GM19468 (cell line): ENCODE measurements around the gene MOB3B.
"Not testable (repeated sequence)": the region's sequence is repeated elsewhere in the genome, so short reads cannot be mapped to it uniquely, and the experiment has no call there.

Experiments used
- ATAC-seq: cut with Tn5 transposase; IDR thresholded peaks from one replicate; pipeline ENCODE4 v1.9.1; 2021; ENCODE audit warnings: mild to moderate bottlenecking, moderate library complexity, moderate number of reproducible peaks; ENCODE audit not compliant: unreplicated experiment; ENCODE audit errors: extremely low read depth

The MOB3B gene

DNA sequence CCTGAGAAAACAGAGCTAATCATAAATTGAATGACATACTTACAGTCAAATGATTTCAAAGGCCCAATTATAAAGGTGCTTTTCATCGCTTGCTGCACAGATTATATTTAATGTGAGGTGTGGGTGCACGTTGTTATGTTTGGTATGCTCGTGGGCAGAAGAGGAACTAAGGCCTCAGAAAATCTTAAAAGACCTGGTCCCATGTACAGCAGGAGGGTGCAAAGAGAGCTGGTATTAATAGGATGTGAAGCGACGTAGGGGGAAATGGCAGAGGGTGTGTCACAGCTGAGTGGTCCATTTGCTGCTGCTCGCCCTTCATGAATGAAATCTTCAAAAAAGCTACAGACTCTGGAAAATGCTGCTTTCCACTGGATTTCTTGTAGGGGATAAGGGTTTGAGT is 46.0 kb downstream of the MOB3B start:
- no peak for ATAC-seq

DNA sequence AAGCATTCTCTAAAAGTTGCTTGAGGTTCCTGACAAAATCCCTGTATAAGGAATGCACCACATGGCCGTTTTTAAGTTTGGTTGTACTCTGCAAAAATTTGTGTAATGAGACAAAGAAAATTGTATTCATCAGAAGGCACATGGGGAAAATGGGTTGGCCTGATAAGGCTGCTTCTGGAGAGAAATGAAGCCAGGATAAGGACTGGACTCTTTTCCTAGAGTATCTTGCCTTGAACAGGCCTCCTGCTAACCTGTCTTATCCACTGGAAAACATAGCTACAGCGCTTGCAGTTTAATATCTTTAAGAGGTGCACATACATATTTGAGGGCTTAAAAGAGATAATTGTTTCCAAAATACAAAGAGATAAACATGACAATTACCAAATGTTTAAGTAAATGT is 46.9 kb downstream of the MOB3B start:
- ATAC-seq: no peak

DNA sequence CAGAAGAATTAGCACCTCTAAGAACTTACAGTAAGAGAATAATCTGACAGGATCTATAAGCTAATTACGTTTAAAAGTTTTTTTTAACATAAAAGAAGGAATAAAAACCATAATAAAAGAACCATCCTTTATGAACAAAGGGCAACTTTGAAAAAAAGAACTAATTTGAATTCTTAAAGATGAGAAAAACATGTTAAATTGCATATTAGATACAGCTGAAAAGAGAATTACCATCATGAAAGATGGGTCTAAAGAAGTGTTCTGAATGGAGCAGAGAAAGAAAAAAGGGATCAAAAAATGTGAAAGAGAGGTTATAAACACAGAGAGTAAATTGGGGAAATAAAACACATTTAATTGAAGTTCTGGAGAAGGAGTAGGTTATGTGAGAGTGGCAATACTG is 51.3 kb downstream of the MOB3B start:
- ATAC-seq: no peak

DNA sequence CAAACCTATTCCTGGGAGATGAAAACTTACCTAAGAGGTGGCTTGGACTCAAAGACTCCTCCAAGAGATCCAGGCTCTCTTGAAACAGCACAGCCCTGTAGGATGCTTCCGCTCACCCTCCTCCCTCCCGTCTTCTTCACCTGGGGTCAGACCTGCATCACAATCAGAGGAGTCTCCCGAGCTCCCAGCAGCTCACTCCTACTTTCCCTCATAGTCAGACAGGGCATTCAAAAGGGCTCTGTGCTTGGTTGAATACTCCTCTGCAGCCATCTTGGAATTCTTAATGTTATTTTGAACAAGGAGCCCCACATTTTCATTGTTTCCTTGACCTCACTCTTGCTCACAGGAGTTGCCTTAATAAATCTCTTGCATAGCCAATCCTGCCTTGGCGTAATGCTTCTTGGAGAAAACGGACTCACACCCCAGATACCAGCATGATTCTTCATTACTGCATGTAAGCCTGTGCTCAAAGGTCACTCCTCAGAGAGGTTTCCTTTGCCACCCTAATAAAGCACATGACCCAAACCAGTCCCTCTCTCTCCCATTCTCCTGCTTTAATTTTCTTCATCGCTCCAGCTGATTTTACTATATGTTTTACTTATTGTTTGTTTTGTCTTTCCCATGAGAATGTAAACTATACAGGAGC is 52.6 kb downstream of the MOB3B start:
- ATAC-seq: no peak

DNA sequence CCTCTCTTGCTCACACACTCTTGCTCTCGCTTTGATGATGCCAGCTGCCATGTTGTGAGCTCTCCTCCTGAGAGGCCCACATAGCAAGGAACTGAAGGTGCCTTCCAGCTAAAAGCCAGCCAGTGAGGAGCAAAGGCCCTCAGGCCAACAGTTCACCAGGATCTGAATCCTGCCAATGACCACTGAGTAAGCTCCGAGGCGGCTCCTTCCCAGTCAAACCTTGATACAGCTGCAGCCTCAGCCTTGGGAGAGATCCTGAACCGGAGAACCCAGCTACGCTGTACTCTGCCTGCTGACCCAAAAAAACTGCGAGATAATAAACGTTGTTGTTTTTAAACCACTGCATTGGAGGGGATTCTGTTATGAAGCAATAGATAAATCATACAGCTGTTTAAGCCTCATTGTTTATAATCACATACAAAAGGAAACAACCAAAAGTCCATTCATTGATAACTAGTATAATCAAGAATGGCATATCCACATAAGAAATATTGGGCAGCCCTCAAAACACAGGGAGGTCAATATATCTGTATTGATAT is 54.5 kb downstream of the MOB3B start:
- ATAC-seq: no peak

DNA sequence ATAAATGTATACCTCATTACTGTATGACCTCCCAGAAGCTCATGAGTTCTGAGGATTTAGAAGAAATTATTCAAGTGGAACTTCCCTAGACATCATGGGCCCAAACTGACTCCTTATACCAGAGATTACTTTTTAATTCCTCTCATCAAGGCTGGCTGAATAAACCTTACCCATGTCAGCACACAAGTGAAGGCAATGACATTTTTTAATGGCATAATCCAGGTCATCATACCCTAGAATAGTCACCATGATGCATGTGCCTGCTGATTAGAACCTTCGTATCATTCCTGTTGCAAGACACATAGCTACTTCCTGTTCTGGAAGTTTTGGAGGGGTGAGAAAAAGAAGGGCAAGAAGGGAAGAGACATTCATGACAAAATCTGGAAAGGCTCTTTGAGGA is 55.3 kb downstream of the MOB3B start:
- ATAC-seq: no peak

DNA sequence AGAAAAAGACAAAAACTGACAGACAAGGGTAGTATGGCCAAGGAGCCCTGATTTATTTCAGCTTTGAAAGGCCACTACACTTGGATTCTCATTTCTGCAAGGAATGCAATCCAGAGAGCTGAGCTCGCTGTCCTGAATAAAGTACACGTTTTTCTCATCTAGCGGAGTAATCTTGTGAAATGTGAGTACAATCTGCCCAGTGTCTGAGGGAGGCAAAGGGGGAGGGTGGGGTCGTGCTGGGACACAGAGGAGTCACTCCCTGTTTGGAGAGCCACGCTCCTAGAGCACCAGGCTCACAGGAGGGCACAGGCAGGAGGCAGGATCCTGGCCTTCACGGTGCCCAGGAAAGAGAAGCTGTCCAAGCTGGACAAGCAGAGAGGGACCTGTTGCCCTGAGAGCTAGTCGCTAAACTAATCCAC is 56.5 kb downstream of the MOB3B start:
- ATAC-seq: no peak

DNA sequence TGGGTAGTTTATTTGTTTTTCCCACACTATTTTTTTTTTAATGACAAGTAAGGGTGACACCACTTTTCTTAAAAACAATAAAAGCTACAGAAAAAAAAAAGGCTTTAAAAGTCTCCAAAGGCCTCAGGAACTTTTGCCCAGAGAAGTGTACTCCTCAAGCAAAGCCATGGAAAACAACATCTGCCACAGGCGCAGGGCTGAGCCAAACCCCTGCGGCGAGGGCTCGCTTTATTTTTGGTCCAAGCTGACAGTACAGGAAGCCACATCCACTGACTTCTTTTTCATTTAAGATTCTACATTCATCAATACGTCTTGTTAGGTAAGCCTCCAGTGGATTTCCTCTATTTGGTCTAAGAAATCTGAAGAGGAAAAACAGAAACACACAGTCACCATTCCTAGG is 57.4 kb downstream of the MOB3B start:
- no peak for ATAC-seq

DNA sequence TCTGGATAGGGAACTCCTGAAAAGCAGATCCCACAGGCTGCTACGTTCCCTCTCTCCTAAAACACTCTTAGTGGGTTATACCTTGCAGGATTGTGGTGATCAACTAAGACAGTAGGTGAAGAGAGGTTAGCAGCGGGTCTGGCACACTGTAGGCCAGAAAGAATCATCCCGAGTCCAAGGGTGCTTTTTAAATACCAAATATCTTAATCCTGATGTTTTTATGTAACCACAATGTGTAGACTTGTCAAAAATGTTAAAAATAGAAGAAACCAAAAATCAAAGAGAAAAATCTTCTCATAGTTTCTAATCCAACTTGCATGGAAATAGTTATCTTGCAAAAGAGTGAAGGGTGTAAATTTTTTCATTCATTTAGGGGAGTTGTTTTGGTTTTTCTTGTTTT is 57.8 kb downstream of the MOB3B start:
- ATAC-seq: no peak

DNA sequence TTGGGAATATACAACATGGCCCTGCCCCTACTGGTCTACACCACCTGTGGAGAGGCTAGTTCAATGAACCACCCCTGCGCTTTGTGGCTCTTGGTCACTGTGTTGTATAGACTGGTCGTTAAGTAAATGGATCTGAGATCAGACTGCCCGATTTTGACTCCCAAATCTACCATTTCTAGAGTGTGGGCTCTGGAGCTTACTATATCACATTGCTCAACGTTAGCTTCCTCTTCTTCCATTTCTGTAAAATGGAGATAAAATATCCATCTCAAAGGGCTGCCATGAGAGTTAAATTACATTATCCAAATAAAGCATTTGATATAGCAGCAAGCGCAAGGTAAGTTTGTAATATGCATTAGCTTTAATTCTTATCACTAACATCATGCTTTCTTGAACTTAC is 58.2 kb downstream of the MOB3B start:
- no peak for ATAC-seq

DNA sequence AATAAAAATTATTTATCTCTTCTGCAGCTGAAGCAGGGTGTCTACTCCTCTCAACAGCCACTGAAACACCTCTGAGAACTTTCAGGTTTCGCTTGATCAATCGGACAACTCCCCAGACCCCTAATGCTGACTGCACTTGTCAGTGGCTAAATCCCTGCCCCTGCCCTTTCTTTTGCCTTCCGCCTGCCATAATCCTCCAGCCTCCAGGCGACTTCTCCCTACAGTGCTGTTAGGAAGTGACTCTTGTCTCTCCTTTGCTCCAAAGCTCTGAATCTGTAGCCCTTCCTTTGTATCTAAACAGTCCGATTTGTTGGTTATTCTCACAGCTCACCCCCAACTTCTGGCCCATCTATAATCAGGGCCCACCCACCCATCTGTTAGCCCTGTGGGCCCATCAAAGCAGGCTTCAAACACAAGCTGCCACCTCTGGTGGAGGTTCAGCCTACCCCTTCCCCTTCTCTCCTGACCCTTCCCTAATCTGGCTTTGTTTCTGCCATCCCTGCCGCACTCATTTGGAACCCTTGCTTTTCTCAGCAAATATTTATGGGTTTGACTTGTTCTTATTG is 59.2 kb downstream of the MOB3B start:
- no peak for ATAC-seq

DNA sequence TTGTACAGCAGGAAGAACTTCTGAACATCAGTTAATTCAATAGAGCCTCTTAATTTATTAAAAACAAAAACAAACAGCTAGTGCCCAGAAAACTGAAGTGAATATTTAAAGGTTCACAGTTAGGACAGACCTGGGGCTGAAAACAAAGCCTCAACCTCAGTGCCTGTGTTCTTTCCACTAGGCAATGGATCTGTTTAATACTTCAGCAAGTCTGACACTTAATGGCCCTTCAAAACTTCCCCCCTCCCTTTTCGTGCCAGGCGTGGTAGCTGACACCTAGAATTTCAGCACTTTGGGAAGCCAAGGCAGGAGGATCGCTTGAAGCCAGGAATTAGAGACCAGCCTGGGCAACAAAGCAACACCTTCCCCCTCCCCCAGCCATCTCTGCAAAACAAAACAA is 60.1 kb downstream of the MOB3B start:
- no peak for ATAC-seq

DNA sequence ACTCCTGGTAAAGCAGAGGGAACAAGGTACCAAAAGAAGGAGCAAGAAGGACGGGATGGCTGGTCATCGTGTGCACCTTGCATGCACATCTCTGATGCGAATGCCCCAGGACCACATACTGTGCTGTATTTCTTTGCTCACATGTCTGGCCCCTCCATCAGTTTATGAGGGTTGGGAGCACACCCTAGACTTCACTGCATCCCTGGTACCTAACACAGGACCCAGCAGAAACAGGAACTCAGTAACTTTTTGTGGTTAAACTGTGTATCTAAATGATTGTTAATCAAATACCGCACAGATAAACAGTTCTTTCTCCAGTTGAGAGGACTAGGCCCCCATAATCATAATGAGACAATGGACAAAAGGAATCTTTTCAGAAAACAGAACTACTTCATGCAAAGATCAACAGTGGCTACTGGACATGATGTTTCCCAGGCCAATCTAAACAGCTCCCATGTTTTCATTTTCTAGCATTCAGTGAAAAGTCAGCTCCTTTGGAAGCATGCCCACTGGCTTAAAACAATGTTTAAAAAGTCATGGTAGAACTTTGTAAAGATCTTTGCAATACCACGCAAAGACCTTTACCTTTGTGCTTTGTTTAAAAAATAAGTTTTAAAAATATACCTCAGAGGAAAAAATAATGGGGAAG is 61.0 kb downstream of the MOB3B start:
- no peak for ATAC-seq

DNA sequence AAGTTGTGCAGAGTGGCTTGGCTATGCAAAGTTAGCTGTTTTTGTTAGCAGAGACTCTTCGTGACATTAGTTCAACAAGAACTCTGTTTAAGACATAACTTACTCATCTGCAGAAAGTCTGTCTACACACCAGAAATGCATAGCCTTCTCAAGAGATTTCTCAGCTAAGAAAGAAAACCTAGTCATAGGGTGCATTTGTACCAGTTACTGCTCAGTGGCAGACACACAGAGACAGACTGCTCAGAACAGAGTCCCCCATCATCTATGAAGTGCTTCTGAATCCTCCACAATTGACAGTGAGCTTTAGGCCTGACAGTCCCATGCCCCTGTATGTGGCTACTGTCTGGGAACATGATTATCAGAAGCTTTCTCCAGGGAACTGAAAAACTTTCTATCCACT is 61.6 kb downstream of the MOB3B start:
- no peak for ATAC-seq

DNA sequence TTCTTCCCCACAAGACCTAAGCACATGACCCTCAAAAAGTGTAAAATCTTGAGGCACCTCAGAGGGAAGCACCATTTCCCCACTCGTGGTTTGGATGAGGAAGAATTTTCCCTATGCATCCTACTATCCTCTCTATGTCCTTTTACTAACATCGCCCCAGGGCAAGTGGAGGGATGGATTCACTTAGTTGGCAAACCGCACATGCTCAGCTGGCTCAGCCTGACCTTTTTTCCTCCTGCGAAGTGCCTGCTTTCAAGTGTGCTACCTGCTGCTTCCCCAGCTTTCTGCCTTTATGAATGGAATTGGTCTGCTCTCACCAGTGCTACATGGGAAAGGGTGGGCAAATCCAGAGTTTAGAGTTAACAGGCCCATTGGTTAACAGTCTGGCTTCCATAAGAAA is 62.1 kb downstream of the MOB3B start:
- no peak for ATAC-seq

DNA sequence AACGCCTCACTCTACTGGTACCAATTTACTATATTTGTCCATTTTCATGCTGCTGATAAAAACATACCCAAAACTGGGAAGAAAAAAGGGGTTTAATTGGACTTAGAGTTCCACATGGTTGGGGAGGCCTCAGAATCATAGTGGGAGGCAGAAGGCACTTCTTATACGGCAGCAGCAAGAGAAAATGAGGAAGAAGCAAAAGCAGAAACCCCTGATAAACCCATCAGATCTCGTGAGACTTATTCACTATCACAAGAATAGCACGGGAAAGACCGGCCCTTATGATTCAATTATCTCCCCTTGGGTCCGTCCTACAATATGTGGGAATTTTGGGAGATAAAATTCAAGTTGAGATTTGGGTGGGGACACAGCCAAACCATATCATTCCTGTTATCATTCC is 63.1 kb downstream of the MOB3B start:
- not testable (repeated sequence) for ATAC-seq

DNA sequence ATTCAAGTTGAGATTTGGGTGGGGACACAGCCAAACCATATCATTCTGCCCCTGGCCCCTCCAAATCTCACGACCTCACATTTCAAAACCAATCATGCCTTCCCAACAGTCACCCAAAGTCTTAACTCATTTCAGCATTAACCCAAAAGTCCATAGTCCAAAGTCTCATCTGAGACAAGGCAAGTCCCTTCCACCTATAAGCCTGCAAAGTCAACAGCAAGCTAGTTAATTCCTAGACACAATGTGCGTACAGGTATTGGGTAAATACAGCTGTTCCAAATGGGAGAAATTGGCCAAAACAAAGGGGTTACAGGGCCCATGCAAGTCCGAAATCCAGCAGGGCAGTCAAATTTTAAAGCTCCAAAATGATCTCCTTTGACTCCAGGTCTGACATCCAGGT is 64.7 kb downstream of the MOB3B start:
- not testable (repeated sequence) for ATAC-seq

DNA sequence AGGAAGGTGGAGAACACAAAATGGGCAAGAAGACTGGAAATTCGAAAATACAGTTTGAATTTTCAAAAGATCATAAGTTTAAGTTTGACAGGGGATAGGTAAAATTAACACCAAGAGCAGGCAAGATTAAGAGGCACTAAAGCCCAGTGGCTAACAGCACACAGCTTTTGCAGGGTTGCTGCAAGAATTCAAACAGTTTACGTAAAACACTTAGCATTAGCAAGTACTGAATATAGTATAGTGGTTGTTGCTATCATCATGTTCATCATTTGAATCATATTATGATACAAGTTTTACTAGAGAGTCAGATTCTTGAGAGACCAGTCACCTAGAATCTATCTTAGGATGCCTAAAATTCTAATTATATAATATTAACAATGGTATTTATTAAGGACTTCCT is 66.8 kb downstream of the MOB3B start:
- ATAC-seq: no peak

DNA sequence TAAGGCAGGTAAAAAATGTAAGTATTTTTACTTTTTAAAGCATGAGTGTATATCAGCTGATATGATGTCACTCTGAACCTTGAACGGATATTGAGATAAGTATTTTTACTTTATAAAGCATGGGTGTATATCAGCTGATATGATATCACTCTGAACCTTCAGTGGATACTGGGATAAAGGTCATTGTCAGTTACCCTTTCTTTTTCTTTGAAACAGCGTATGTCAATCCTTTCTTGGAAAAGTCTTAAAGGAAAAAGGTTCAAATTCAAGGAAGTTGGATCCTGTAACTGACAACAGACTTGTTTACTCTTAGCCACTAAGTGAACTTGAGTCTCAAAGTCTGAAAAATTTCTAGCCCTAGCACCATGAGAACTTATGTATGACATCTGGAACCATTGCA is 67.2 kb downstream of the MOB3B start:
- no peak for ATAC-seq

DNA sequence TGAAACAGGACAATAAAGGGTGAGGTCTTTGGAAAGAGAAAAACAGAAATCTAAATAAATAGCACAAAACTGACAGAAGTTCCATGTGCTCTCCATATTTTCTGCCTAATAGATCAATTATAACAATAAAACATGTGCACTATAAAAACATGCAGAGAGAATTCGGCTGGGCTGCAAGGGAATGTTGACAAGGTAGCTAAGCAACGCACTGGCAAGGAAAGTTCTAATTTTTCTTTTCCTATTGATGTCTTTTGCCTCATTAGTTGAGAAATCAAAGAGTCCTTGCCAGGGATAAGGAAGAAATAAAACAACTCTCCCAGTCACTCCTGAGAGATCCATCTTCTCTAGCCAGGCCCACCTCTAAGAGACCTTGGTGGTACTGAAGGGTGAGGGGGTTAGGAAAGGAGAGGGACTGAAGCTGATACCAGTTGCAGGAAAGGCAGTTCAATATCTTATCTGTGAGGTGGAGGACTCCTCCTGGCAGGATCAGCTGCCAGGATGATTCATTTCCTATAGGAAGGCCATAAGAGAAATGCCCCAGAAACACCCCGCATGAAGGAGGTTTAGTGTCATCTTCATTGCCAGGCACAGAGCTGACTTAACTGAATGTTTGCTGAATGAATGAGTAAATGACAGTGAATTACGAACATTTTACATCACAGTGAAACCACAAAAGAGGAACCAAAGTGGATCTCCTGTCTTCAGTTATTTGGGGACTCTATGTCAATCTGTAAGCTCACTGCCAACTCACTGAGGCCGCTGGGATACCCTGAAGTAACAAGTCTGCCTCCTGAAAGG is 69.2 kb downstream of the MOB3B start:
- peak; percentile 83 for ATAC-seq

DNA sequence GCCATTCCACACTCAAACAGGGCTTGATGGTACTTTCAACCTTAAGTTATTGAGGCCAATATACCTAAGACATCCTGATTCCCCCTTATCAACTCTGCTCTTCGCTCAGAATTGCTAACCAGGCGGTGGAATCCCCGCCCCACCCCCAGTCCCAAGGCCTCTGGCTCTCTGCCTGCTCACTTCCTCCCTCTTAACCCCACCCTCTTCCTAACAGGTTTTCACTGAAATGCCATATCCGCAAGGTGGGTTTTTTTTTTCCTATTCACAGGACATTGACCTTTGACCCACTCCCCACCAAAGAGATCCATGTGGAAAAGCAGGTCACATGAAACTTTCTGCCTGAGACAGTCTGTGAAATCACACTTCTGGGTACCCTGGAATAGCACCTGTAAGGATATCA is 72.2 kb downstream of the MOB3B start:
- no peak for ATAC-seq
